NCI-H1436 (cell line): Measurements from ENCODE around the gene RNF123.

Source experiments
- DNase-seq: peaks from one replicate; lab custom pipeline; 2025; lab: John Stamatoyannopoulos, UW

RNF123 gene

GRCh38 chr3:49750056-49750455 lies 60.7 kb downstream of the RNF123 start:
- DNase-seq, result no peak

- DNase-seq, result no peak
Observed at GRCh38 chr3:49751501-49751900, 62.1 kb downstream of the RNF123 start.

- DNase-seq, result no peak
Observed at GRCh38 chr3:49754536-49754935, 65.2 kb downstream of the RNF123 start.

- no peak for DNase-seq
Observed at GRCh38 chr3:49756036-49756435, 66.7 kb downstream of the RNF123 start.

GRCh38 chr3:49757197-49757596 lies 67.8 kb downstream of the RNF123 start:
- DNase-seq, result no peak

- DNase-seq, result no peak
Observed at GRCh38 chr3:49759226-49759625, 69.9 kb downstream of the RNF123 start.

- no peak for DNase-seq
Observed at GRCh38 chr3:49761661-49762060, 72.3 kb downstream of the RNF123 start.

GRCh38 chr3:49763981-49764380 lies 74.6 kb downstream of the RNF123 start:
- no peak for DNase-seq

GRCh38 chr3:49769286-49769915 lies 80.0 kb downstream of the RNF123 start:
- no peak for DNase-seq

GRCh38 chr3:49769926-49770325 lies 80.6 kb downstream of the RNF123 start:
- DNase-seq, result no peak
